Measurements from ENCODE around the gene CCR3. TPM values are rescaled to one million over a fixed set of nuclear protein-coding genes. Genes with fewer than 3 reads are reported as not detected.

The CCR3 gene
- total RNA-seq, 1 experiment from 2014 or later, result not detected

DNA sequence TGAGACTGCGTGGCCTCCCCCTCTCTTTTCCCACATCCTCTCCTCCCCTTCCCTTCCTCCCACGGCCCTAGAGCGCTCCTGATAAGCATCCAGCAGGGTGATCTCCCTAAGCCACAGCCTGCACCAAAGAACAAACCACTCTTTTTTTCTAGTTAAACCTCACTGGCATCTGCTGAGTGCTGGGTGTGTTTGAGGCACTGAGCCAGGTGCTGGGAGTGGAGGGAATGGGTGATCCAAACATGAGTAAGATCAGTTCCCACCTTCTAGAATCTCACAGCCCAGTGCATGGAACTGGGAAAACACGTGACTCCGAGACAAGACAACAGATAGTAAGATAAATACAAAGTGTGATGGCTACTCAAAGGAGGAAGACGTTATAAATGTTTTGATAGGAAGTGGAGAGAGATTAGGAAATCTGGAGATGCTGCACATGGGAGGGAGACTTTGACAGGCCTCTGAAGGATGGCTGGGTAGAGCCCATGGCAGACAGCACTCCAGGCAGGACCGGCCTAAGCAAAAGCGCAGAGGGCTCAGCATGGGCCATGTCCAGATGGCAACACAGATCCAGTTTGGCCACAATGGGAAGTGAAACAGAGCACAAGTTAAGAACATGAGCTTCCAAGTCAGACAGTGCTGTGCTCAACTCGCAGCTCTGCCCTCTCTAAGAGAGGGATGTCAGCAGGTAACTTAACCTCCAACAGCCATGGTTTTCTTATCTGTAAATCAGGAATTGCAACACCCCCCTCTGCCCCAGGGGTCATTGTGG, 55.6 kb downstream of the CCR3 start:
- DNase-seq (ENCODE audit: low read depth, low spot score), result no peak
- POLR2A ChIA-PET, result no interaction called here
- no peaks in the 10 kb centered on the region for H3K9me3 ChIP-seq (ENCODE audit: control insufficient read depth, insufficient read depth, low read depth, low read length)
- no peak for ATAC-seq
- BruUV-seq (replicated peaks), result no TSS peak
- no peak overlapping the region for H3K4me3 ChIP-seq (ENCODE audit: low read depth in 2 of 2, low read length in 2 of 2)
- no peaks in the 10 kb centered on the region for H3K36me3 ChIP-seq (ENCODE audit: control insufficient read depth, insufficient read depth, low read length)
- intact Hi-C loops (cut with micrococcal nuclease; ENCODE audit: unreplicated experiment) (no loop called here), in situ Hi-C loops (cut with HindIII; ENCODE audit: low pct_unique_long_range_greater_than_20kb, low sequenced_read_pairs) (no loop called here)
- no peak for TF ChIP-seq SIN3A (IDR thresholded peaks at IDR 0.05; ENCODE audit: borderline replicate concordance, insufficient read depth, low read depth, low read length)
- TF ChIP-seq POLR2AphosphoS5 (IDR thresholded peaks at IDR 0.05; ENCODE audit: low read depth, low read length), result no peak
- no peak for TF ChIP-seq TCF7L2 (IDR thresholded peaks at IDR 0.05; ENCODE audit: low read depth, low read length)
- TF ChIP-seq, protein P1, sequence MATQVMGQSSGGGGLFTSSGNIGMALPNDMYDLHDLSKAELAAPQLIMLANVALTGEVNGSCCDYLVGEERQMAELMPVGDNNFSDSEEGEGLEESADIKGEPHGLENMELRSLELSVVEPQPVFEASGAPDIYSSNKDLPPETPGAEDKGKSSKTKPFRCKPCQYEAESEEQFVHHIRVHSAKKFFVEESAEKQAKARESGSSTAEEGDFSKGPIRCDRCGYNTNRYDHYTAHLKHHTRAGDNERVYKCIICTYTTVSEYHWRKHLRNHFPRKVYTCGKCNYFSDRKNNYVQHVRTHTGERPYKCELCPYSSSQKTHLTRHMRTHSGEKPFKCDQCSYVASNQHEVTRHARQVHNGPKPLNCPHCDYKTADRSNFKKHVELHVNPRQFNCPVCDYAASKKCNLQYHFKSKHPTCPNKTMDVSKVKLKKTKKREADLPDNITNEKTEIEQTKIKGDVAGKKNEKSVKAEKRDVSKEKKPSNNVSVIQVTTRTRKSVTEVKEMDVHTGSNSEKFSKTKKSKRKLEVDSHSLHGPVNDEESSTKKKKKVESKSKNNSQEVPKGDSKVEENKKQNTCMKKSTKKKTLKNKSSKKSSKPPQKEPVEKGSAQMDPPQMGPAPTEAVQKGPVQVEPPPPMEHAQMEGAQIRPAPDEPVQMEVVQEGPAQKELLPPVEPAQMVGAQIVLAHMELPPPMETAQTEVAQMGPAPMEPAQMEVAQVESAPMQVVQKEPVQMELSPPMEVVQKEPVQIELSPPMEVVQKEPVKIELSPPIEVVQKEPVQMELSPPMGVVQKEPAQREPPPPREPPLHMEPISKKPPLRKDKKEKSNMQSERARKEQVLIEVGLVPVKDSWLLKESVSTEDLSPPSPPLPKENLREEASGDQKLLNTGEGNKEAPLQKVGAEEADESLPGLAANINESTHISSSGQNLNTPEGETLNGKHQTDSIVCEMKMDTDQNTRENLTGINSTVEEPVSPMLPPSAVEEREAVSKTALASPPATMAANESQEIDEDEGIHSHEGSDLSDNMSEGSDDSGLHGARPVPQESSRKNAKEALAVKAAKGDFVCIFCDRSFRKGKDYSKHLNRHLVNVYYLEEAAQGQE (IDR thresholded peaks at IDR 0.05; ENCODE audit: insufficient read depth in 1 of 2, low read depth in 2 of 2, low read length in 1 of 2), result no peak
- TF ChIP-seq, protein P2, sequence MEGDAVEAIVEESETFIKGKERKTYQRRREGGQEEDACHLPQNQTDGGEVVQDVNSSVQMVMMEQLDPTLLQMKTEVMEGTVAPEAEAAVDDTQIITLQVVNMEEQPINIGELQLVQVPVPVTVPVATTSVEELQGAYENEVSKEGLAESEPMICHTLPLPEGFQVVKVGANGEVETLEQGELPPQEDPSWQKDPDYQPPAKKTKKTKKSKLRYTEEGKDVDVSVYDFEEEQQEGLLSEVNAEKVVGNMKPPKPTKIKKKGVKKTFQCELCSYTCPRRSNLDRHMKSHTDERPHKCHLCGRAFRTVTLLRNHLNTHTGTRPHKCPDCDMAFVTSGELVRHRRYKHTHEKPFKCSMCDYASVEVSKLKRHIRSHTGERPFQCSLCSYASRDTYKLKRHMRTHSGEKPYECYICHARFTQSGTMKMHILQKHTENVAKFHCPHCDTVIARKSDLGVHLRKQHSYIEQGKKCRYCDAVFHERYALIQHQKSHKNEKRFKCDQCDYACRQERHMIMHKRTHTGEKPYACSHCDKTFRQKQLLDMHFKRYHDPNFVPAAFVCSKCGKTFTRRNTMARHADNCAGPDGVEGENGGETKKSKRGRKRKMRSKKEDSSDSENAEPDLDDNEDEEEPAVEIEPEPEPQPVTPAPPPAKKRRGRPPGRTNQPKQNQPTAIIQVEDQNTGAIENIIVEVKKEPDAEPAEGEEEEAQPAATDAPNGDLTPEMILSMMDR (IDR thresholded peaks at IDR 0.05), result no peak
- no peak overlapping the region for H3K27ac ChIP-seq (ENCODE audit: low read length)
- CTCF ChIA-PET, result no interaction called here
- no peaks in the 10 kb centered on the region for H3K4me1 ChIP-seq (ENCODE audit: control insufficient read depth, insufficient read depth, low read length)
- H3K27me3 ChIP-seq (ENCODE audit: control insufficient read depth, insufficient read depth, low read length), result peaks cover 4% of the 10 kb centered on the region

DNA sequence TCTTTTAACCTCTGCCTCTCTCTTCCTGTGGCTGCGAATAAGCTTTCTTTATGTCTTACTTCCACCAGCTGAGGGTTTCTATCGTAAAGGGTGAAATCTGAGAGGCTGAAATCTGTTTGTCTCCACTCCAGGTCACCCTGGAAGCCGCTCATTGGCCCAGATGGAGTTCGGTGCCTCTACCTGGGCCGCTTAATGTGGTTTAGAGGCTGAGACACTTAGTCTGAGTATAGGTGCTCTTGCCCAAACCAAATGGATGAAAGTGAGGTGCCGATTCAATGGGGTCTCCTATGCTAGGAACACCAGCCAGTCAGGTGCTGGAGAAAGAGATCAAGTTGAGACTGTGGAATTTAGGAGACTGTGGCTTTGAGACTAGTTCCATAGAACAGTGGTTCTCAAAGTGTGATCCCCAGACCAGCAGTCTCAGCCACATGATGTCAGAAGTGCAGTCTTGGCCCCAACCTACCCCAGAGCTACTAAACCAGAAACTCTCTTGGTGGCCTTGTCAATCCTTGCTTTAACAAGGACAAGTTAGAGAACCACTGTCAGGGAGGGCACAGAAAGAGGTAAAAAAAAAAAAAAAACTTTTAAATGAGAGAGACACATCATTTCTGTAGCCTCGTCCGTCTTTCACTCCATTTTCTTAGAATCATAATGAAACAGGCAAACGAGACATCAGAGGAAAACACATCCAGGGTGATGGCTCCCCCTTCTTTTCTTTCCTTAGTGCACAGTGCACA, 56.8 kb downstream of the CCR3 start:
- TF ChIP-seq, protein P2 (IDR thresholded peaks at IDR 0.05), result no peak
- Histone ChIP-seq H3K4me1 (ENCODE audit: control insufficient read depth, insufficient read depth, low read length) (no peaks in the 10 kb centered on the region), H3K27me3 (ENCODE audit: control insufficient read depth, insufficient read depth, low read length) (peaks cover 4% of the 10 kb centered on the region), H3K4me3 (ENCODE audit: low read depth in 2 of 2, low read length in 2 of 2) (no peak overlapping the region), H3K9me3 (ENCODE audit: control insufficient read depth, insufficient read depth, low read depth, low read length) (no peaks in the 10 kb centered on the region), H3K36me3 (ENCODE audit: control insufficient read depth, insufficient read depth, low read length) (no peaks in the 10 kb centered on the region), H3K27ac (ENCODE audit: low read length) (no peak overlapping the region)
- ChIA-PET POLR2A (interaction anchor here (0.7 kb wide), 1 partner anchor 14 kb away, joined by 5 read pairs; no protein-coding TSS in a partner anchor), CTCF (no interaction called here)
- intact Hi-C loops (cut with micrococcal nuclease; ENCODE audit: unreplicated experiment) (no loop called here), in situ Hi-C loops (cut with HindIII; ENCODE audit: low pct_unique_long_range_greater_than_20kb, low sequenced_read_pairs) (no loop called here)
- no peak for ATAC-seq
- DNase-seq (ENCODE audit: low read depth, low spot score), result no peak
- no TSS peak for BruUV-seq (replicated peaks)

All from Panc1 (cell line).